ENCODE results near the gene MED9.
"Not testable (repeated sequence)": the region's sequence is repeated elsewhere in the genome, so short reads cannot be mapped to it uniquely, and the experiment has no call there.

Gene MED9

DNA sequence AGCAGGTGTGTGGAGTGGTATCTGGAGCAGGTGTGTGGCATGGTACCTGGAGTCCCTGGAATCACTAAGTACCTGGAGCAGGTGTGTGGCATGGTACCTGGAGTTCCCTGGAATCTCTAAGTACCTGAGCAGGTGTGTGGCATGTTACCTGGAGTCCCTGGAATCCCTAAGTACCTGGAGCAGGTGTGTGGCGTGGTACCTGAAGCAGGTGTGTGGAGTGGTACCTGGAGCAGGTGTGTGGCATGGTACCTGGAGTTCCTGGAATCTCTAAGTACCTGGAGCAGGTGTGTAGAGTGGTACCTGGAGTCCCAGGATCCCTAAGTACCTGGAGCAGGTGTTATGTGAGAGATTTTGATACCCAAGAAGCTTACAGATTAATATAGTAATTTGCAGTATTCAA is 22.1 kb upstream of the MED9 start:
- DNase-seq: not testable (repeated sequence)

DNA sequence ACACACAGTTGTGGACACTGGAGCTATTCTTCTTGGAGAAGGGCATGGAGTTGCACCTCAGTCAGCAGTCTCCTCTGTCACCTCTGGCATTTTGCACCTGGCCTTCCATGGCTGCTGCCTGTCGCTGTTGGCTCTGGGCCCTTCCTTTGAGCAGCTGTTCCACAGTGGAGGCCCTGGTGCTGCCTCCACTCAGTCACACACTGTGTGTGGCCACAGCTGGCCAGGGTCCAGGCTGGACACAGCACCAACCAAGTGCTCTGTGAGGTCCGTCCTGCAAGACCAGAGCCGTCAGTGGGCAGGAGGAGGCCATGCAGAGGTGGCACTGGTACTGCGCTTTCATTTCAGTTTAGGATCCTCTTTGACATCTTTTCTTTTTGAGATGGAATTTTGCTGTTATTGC is 21.6 kb upstream of the MED9 start:
- DNase-seq: no peak

DNA sequence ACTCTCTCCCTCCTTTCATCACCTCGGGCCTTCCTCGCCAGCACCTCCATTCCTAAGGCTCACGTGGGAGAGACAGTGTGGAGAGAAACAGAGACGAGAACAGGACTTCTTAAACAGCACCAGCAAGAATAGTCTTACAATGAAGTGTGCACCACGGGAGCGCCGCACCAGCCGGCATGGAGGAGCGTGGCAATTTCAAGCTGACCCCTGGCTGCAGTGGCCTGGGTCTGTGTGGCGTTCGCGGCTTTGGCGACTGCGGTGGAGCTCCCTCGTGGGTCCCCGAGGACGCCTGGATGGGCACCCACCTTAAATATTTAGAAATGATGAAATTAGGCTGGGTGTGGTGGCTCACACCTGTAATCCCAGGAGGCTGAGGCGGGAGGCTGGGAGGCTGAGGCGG is 20.5 kb upstream of the MED9 start:
- no peak for DNase-seq

DNA sequence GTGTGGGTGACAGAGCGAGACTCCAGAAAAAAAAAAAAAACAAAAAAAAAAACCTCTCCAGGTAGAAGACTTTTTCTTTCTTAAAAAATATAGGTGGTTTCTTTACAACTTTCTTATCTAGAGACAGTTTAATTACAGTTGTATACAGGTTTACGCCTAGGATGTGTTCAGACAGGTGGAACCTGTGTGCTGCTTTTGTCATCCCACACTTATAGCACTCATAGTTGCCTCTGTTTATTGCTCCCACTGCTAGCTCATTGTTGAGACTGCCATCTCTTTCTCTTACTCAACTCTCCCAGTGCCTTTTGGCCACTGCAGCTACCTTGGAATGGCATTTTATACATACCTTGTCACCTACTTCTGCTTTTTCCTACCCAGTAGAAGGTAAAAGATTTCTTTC is 19.1 kb upstream of the MED9 start:
- no peak for DNase-seq

DNA sequence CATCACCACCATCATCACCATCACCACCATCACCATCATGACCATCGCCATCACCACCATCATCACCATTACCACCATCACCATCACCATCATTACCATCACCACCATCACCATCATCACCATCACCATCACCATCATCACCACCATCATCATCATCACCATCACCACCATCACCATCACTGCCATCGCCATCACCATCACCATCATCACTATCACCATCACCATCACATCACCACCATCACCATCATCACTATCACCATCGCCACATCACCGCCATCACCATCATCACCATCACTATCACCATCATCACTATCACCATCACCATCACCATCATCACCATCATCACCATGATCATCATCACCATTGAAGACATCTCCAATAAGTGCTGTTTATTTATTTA is 16.8 kb upstream of the MED9 start:
- DNase-seq: no peak

DNA sequence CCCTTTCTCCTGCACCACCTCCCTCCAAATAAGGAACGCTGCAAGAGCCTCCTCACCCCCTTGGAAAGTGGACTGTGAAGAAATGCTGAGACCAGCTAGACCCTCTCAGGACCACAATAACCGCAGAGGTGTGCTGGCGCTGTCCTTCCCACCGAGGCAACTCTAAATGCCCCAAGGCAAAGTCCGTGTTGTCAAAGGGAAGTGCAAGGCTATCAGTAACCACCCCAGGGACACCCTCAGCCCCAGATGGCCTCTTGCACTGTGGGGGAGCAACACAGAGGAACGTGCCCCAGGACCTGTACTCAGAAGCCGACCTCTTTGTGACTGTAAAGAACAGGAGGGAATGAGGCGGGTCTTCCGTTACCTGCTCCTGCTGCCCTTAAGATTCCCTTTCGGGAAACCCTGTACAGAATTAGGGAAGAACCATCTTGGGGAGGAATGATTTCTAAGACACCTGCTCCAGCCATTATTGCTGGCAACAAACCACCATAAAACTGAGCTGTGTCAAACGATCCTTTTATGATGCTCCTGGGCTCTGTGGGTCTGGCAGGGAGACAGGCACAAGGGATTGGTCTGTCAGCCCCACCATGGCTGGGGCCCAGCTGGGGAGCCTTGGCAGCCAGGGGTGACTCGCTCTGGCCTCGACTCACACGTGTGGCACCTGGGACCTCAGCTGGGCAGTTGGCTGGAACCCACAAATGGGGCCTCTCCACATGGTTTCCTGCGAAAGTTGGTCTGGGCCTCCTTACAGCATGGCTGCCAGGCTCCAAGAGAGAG is 14.6 kb upstream of the MED9 start:
- no peak for DNase-seq

DNA sequence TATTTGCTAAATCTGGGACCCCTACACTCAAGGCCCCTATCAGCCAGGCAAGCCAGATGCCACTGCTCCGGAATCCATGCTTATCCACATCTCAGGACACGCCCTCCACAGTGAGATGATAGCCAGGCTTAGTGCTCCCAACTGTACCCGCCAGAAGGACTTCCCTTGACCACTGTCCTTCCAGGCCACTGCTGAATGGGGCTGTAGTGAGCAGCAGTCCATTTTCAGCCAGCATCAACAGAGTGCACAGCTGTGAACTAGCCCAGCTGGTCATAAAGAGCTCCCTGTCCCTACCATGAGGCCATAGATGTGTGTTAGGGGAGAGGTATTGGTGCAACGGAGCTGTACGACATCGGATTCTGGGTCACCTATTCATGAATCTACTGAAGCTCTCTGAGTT is 13.0 kb upstream of the MED9 start:
- peak in 12 of 51 donors; percentile 12 to 42 (median 18) for DNase-seq

DNA sequence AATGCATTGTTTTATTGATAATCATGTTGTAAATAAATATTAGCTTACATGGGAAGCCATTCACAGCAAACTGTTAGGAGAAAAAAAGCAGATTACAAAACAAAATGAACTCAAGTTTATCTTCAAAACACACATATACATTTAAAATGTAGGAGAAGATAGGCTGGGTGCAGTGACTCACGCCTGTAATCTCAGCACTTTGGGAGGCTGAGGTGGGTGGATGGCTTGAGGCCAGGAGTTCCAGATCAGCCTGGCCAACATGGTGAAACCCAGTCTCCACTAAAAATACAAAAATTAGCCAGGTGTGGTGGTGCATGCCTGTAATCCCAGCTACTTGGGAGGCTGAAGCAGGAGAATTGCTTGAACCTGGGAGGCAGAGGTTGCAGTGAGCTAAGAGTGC is 10.9 kb upstream of the MED9 start:
- not testable (repeated sequence) for DNase-seq

DNA sequence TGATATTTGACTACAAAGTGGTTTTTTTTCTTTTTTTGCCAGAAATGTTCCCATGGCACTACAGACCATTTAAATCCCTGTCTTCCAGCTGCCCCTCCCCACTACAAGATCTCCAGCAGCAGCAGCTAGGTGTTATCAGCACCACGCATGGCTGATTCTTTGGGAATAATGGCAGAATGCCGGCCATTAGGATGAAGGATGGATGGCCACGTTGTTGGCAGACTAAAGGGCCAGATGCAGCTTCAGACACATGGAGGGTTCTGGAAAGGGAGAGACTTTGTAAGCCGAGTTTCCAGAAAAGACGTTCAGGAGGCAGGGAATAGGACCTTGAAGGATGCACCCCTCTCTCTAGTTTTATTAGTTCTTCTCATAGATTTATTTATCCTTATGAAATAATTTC is 10.3 kb upstream of the MED9 start:
- DNase-seq: no peak

DNA sequence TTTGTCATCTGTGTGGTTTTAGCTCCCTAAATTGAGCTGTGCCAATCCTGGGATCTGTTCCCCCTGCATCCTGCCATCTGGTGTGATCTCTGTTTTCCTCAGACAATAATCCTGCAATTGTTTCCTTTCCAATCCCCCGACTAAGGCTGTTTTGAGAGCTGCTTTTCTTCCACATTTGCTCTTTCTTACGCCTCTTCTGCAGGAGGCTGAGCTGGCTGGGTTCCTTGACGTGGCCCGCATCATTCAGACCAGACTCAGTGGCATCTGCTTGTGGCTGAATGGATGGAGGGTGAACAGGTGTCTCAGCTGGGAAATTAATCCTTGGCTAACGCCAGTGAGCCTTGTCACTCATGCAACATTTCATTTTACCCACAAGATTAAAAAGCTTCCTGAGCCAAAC is 9.8 kb upstream of the MED9 start:
- peak in 2 of 51 donors; percentile 9 to 17 for DNase-seq

DNA sequence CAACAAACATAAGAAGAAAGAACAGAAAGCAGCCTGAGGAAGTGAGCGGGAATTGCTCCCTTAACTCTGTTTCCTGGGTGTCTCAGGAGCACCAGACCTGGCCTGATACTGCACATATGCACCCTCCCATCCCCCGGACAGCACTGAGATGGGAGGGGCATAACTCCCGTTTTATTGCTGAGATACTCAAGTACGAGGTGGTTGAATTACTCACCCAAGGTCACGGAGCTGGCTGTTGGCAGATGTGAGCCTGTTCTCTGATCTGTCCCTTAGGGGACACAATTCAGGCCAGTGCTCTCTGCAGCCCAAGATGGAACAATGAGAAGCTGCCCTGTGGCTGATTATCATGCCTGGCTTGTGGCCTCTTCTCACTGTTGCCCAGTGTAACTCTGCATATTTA is 9.1 kb upstream of the MED9 start:
- DNase-seq: no peak

DNA sequence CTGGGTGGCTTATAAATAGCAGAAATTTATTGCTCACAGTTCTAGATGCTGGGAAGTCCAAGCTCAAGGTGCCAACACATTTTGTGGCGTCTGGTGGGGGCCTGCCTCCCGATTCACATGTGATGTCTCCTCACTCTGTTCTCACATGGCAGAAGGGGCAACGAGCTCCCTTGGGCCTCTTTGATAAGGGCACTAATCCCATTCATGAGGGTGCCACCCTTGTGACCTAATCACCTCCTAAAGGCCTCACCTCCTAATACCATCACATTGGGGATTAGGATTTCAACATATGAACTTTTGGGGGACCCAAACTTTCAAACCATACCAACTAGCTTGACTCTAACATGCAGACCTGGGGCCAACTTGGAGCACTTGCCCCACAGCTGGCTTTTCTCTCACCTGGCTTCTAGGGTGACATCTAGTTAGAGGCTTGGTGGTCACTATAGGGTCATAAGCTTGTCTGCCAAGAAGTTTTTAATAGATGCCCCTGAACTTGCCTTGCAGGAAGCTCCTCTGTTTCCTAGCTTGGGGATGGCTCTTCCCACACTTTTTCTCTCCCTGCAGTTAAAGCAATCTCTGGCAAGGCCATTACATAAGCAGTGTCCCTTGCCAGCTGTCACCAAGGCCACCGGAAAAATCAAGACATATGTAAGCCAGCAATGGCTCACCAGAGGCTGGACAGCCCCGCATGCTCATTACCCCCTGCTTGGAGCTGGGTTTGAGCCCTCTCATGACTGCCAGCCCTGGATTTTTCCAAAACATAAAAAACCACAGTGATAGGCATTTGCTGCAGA is 8.4 kb upstream of the MED9 start:
- peak in 8 of 51 donors; percentile 16 to 45 (median 35) for DNase-seq

DNA sequence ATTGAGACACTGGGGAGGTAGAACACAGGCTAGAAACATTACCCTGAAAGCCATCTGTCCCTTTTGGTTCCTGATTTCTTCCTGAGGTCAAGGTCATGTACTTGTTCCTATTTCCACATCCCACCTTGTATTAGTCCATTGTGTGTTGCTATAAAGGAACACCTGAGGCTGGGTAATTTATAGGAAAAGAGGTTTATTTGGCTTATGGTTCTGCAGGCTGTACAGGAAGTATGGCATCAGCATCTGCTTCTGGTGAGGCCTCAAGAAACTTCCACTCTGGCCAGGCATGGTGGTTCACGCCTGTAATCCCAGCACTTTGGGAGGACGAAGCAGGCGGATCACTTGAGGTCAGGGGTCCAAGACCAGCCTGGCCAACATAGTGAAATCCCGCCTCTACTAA is 7.4 kb upstream of the MED9 start:
- DNase-seq: no peak

DNA sequence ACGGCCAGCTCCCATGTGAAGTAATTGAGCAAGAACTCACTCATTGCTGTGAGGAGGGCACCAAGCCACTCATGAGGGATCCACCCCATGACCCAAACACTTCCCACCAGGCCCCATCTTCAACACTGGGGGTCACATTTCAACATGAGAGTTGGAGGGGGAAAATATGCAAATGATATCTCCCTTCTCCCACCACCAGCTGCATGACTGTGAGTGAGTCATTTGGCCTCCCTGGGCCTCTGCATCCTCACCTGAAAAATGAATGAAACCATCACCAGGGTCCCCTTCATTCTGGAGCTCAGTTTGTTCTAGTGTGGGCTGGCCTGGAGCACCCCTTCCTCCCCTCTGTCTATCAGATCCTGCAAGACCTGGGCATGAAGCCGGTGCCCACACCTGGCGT is 6.8 kb upstream of the MED9 start:
- no peak for DNase-seq

DNA sequence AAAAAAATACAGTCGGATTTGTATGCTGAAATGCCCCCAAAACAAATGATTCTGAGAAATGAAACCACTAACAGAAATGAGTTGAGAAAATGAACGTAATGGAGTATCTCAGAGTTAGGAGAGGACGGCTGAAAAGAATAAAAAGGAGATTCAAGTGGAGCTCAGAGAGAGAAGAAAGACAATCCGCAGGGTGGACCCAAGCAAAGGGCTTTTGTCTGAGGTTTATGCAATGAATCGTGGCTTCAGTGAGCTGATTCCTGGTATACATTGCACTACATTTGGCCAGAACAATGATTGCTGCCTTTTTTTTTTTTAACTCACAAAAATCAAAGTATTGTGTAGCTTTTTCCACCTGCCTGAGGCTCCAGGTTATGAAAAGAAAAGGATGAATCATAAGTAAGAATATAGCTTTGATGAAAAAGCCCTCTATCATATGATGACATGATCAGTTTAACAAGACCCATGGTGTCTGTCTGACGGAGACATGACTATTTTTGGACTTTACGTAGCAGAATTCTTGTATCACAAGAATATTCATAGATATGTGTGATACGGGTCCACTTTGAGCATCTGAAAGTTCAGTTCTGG is 4.4 kb upstream of the MED9 start:
- DNase-seq: peak in 1 of 51 donors; percentile 18

DNA sequence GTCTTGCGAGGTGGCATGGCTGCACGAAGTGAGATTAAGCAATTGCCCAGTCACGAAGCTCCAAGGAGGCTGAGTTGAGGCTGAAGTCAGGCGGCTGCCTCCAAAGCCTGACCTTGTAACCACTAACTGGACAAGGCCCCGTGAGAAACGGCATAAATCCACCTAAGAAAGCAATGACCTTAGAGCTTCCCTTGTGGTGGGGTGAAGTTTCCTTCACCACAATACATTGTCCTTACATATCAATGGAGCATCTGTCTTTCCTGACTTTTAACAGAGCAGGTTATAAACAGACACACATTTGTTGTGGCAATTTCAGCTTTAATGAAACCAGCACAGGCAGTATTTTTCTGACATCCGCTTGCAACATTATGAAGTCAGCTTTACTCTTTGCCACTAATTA is 2.5 kb upstream of the MED9 start:
- no peak for DNase-seq

DNA sequence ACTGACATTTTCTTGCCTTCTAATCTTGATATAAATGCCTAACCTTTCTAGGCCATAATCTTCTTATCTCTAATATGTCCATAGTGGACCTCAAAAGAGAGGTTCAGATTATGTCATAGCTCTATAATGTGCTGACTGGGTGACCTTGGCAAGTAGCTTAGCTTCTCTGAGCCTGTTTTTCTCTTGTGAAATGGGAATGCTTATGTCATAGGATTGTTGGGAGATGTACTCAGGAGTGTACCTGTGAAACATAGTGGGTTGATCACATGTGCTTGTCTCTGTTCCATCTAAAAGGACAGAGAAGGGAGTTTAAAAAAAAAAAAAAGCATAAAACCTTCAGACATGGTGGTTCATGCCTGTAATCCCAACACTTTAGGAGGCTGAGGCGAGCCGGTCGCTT is 2.4 kb downstream of the MED9 start:
- DNase-seq: no peak

DNA sequence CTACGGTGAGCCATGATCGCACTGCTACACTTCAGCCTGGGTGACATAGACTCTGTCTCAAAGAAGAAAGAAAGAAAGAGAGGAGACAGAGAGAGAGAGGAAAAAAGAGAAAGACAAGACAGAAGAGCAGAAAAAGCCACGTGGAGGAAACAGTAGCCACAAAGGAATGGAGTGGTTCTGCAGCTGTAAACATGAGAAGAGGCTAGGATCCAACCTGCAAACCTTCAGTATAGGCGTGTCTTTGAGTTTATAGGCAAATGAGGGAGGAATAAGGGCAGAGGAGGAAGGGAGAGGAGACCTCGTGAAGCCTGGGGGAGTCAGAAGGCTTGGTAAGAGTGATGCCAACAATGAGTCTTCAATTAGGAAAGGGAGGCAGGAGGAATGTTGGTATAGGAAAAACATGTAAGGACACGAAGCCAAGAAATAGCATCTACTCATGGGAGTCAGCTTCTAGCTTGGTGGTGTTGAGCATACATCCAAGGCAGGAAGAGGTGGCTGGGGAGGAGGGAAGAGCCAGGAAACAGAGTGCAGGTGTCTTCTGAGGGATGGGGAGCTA is 3.9 kb downstream of the MED9 start:
- no peak for DNase-seq

DNA sequence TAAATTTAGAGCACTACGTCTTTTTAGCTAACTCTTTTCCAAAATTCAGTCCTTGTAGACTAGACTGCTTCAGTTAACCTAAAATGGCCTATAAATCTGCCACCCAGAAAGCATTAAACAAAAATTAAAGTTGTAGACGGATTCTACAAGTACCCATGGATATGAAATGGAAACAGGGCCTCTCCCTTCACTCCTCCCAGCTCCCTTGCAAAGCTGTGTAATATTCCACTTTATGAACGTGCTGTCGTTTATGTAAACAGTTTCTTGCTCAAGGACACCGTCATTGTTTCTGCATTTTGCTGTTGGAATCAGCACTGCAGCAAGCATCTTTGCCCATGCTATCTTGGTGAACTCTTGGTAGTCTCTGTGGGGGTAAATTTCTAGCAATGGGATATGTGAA is 5.1 kb downstream of the MED9 start:
- no peak for DNase-seq

DNA sequence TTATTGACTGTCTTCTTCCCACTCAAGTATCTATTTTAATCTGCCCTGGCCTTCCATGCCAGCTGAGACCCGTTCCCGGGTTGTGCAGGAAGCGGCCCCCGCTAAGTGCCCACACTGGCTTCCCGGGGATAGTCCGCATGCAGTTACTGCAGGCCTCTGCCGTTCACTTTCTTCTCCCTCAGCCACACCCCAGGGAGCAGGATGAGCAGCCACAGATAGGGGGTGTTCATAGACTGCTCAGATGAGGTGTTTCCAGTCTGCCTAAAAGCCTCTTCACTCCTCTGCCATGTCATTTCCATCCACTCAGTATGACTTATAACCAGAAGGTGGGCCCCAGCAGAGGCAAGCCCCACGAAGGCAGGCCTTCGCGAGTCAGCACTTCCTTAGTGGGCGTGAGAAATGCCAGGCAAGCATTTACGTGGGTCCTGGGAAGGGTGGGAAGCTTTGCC is 7.7 kb downstream of the MED9 start:
- peak in 3 of 51 donors; percentile 15 to 63 (median 25) for DNase-seq

DNA sequence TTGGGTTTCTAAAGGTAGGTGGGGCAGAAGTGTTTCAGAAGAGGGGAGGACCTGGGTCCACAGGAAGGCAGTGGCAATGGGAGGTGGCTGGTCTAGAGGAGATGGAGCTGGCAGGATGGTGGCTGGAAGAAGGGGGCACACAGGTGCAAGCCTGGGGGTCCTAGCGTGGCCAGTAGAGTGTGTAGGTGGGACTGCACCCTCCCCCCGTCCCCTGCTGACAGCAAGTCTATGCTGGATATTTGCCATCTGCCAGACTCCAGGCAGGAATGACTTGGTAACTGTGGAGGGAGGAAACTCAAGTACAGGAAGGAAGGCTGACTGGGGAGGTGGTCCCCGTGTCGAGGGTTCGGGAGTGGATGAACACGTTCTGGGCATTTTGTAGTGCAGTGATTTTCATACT is 8.6 kb downstream of the MED9 start:
- DNase-seq: no peak

DNA sequence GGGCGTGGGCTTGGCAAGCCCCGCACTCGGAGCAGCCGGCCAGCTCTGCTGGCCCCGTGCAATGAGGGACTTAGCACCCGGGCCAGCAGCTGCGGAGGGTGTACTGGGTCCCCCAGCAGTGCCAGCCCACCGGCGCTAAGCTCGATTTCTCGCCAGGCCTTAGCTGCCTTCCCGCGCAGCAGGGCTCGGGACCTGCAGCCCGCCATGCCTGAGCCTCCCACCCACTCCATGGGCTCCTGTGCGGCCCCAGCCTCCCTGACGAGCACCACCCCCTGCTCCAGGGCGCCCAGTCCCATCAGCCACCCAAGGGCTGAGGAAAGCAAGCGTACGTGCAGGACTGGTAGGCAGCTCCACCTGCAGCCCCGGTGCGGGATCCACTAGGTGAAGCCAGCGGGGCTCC is 9.6 kb downstream of the MED9 start:
- DNase-seq: not testable (repeated sequence)

Measured in hypothalamus (tissue), 51 donors.